OCI-LY1 (cell line): ENCODE results near the gene SUN5.

ENCODE experiments used
- H2AFZ ChIP-seq: fragments of 200-600 bp; sonication (generic), shearing (Covaris generic); 2 replicates; pipeline ENCODE4 v1.6.0; 2014; ENCODE audit warnings: antibody characterized with exemption, mild to moderate bottlenecking, low read length
- H3F3A ChIP-seq: fragments of 200-600 bp; sonication (generic), shearing (Covaris generic); 2 replicates; pipeline ENCODE4 v1.6.0; 2014; ENCODE audit warnings: mild to moderate bottlenecking, antibody characterized with exemption, low read length, moderate library complexity; ENCODE audit not compliant: insufficient read depth
- H3K27ac ChIP-seq: fragments of 200-600 bp; sonication (generic); 2 replicates; pipeline ENCODE4 v1.5.1; 2014; ENCODE audit warnings: low read length, mixed run types, mild to moderate bottlenecking, low read depth; ENCODE audit not compliant: poor library complexity, severe bottlenecking
- H3K27me3 ChIP-seq: fragments of 200-600 bp; sonication (generic); 2 replicates; pipeline ENCODE4 v1.6.0; 2014; ENCODE audit warnings: antibody characterized with exemption, mild to moderate bottlenecking, low read length, moderate library complexity; ENCODE audit not compliant: insufficient read depth
- H3K36me3 ChIP-seq: fragments of 200-600 bp; sonication (generic); 2 replicates; pipeline ENCODE4 v1.6.1; 2014; ENCODE audit warnings: mild to moderate bottlenecking, antibody characterized with exemption, low read length, moderate library complexity, mixed read lengths; ENCODE audit not compliant: insufficient read depth
- H3K4me1 ChIP-seq: fragments of 200-600 bp; sonication (generic); 2 replicates; pipeline ENCODE4 v1.5.1; 2014; ENCODE audit warnings: mild to moderate bottlenecking, low read length, moderate library complexity; ENCODE audit not compliant: insufficient read depth, severe bottlenecking
- H3K4me2 ChIP-seq: fragments of 200-600 bp; sonication (generic), shearing (Covaris generic); 2 replicates; pipeline ENCODE4 v1.6.1; 2014; ENCODE audit warnings: low read length
- H3K4me3 ChIP-seq: fragments of 200-600 bp; sonication (generic); 2 replicates; pipeline ENCODE4 v1.5.1; 2014; ENCODE audit warnings: low read length, low read depth, mild to moderate bottlenecking, mixed read lengths; ENCODE audit not compliant: poor library complexity, severe bottlenecking
- H3K79me2 ChIP-seq: fragments of 200-600 bp; shearing (Covaris generic); 2 replicates; pipeline ENCODE4 v1.6.1; 2016; ENCODE audit warnings: mixed run types, low read length, mixed read lengths; ENCODE audit not compliant: insufficient read depth
- H3K9ac ChIP-seq: fragments of 200-600 bp; sonication (generic), shearing (Covaris generic); 2 replicates; pipeline ENCODE4 v1.6.1; 2014; ENCODE audit warnings: mild to moderate bottlenecking, low read length, mixed read lengths
- H3K9me2 ChIP-seq: fragments of 200-600 bp; sonication (generic), shearing (Covaris generic); 2 replicates; pipeline ENCODE4 v1.6.1; 2014; ENCODE audit warnings: low read depth, mild to moderate bottlenecking, low read length, mixed read lengths
- H3K9me3 ChIP-seq: fragments of 200-600 bp; shearing (Covaris generic); 2 replicates; pipeline ENCODE4 v1.6.1; 2014; ENCODE audit warnings: low read length, mixed read lengths
- H4K20me1 ChIP-seq: fragments of 200-600 bp; sonication (generic), shearing (Covaris generic); 2 replicates; pipeline ENCODE4 v1.6.0; 2016; ENCODE audit warnings: mild to moderate bottlenecking, low read length; ENCODE audit not compliant: insufficient read depth
- CTCF ChIP-seq: fragments of 200-600 bp; sonication (generic), shearing (Covaris generic); IDR thresholded peaks from 2 replicates; pipeline ENCODE4 v1.5.1; 2017; ENCODE audit warnings: mild to moderate bottlenecking, antibody characterized with exemption, low read length, moderate library complexity, mixed read lengths
- EZH2 ChIP-seq: fragments of 200-600 bp; sonication (generic), shearing (Covaris generic); IDR thresholded peaks from 2 replicates; pipeline ENCODE4 v1.8.0; 2017; ENCODE audit warnings: borderline replicate concordance, mixed run types, mild to moderate bottlenecking, antibody characterized with exemption, low read length, moderate library complexity, mixed read lengths

The SUN5 gene

GRCh38 chr20:33026072-33026778, 22.0 kb upstream of the SUN5 start:
- TF ChIP-seq EZH2 (no peak), CTCF (no peak)
- Histone ChIP-seq H3K9me3 (no peaks in the 10 kb centered on the region), H3K4me3 (no peak overlapping the region), H3K36me3 (no peaks in the 10 kb centered on the region), H3K4me1 (no peaks in the 10 kb centered on the region), H2AFZ (no peak overlapping the region), H3K4me2 (no peak overlapping the region), H3K9ac (no peak overlapping the region), H3K27me3 (no peaks in the 10 kb centered on the region), H3K27ac (no peak overlapping the region), H4K20me1 (no peaks in the 10 kb centered on the region), H3K9me2 (no peaks in the 10 kb centered on the region), H3F3A (no peaks in the 10 kb centered on the region), H3K79me2 (no peaks in the 10 kb centered on the region)

- Histone ChIP-seq H3K4me2 (no peak overlapping the region), H3K9me2 (no peaks in the 10 kb centered on the region), H3K27me3 (no peaks in the 10 kb centered on the region), H3K36me3 (no peaks in the 10 kb centered on the region), H3K79me2 (no peaks in the 10 kb centered on the region), H3K27ac (no peak overlapping the region), H2AFZ (no peak overlapping the region), H4K20me1 (no peaks in the 10 kb centered on the region), H3K9me3 (no peaks in the 10 kb centered on the region), H3K4me1 (no peaks in the 10 kb centered on the region), H3F3A (no peaks in the 10 kb centered on the region), H3K9ac (no peak overlapping the region), H3K4me3 (no peak overlapping the region)
- TF ChIP-seq CTCF (no peak), EZH2 (no peak)
These were observed 21.2 kb upstream of the SUN5 start for GRCh38 chr20:33025318-33025876.

GRCh38 chr20:33024609-33025317, 20.5 kb upstream of the SUN5 start:
- Histone ChIP-seq H3K4me1 (no peaks in the 10 kb centered on the region), H3K9ac (no peak overlapping the region), H3K27me3 (no peaks in the 10 kb centered on the region), H3K9me3 (no peaks in the 10 kb centered on the region), H3F3A (no peaks in the 10 kb centered on the region), H4K20me1 (no peaks in the 10 kb centered on the region), H3K27ac (no peak overlapping the region), H3K36me3 (no peaks in the 10 kb centered on the region), H3K79me2 (no peaks in the 10 kb centered on the region), H3K4me3 (no peak overlapping the region), H2AFZ (no peak overlapping the region), H3K4me2 (no peak overlapping the region), H3K9me2 (no peaks in the 10 kb centered on the region)
- TF ChIP-seq EZH2, result no peak
- TF ChIP-seq CTCF, result no peak
